NB4 (cell line): ENCODE measurements around the gene CHTF18.

ENCODE experiments used
- CTCF ChIP-seq: IDR thresholded peaks from one replicate; pipeline ENCODE4 v1.5.1; 2012; ENCODE audit warnings: low read depth, low read length
- TF ChIP-seq, protein P1 (sequence below): IDR thresholded peaks from 2 replicates; pipeline ENCODE4 v1.6.1; 2011; ENCODE audit warnings: low read depth, low read length

DNA sequence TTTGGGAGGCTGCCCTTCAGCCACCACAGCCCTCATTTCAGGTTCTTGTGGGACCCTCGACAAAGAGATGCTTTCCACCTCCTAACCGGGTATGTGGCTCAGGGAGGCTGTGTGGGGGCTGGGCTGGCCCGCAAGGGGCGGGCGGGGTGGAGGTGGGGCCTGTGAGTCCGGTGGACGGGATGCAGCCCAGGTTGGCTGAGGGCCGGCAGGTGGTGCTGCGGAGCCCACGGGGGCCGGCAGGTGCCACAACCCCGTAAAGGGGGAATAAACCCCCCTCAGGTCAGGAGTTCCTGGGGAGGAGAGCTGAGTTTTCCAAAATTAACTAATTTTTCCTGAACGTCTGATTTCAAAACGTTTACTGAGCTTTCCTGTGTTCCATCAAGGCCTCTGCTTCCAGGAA is 42.7 kb upstream of the CHTF18 start:
- no peak for TF ChIP-seq CTCF
- TF ChIP-seq, protein P1, sequence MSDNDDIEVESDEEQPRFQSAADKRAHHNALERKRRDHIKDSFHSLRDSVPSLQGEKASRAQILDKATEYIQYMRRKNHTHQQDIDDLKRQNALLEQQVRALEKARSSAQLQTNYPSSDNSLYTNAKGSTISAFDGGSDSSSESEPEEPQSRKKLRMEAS, result no peak
